ENCODE measurements around the gene MYOZ3.

- no peak for TF ChIP-seq CTCF (IDR thresholded peaks at IDR 0.05)
- TF ChIP-seq POLR2A (IDR thresholded peaks at IDR 0.05) = no peak
These were observed 33.1 kb upstream of the MYOZ3 start for GRCh38 chr5:150627731-150628545.
